ENCODE results near the gene SYNE1.

The SYNE1 gene

GRCh38 chr6:152272486-152272885 is 364.7 kb downstream of the SYNE1 start:
- no peak for TF ChIP-seq CTCF (conservative IDR thresholded peaks at IDR 0.05; ENCODE audit: low read depth, low read length)
- DNase-seq (ENCODE audit: low read depth), result no peak
- no peak overlapping the region for H3K4me3 ChIP-seq (ENCODE audit: low read depth, low read length)

- peak; percentile 71 for DNase-seq (ENCODE audit: low read depth)
- no peak for TF ChIP-seq CTCF (conservative IDR thresholded peaks at IDR 0.05; ENCODE audit: low read depth, low read length)
- H3K4me3 ChIP-seq (ENCODE audit: low read depth, low read length), result no peak overlapping the region
These were observed 365.2 kb downstream of the SYNE1 start for GRCh38 chr6:152271776-152272464.

GRCh38 chr6:152270301-152270925 is 366.7 kb downstream of the SYNE1 start:
- TF ChIP-seq CTCF (conservative IDR thresholded peaks at IDR 0.05; ENCODE audit: low read depth, low read length), result no peak
- peak; percentile 62 for DNase-seq (ENCODE audit: low read depth)
- no peak overlapping the region for H3K4me3 ChIP-seq (ENCODE audit: low read depth, low read length)

- peak; percentile 42 for DNase-seq (ENCODE audit: low read depth)
- no peak overlapping the region for H3K4me3 ChIP-seq (ENCODE audit: low read depth, low read length)
- no peak for TF ChIP-seq CTCF (conservative IDR thresholded peaks at IDR 0.05; ENCODE audit: low read depth, low read length)
These were observed 368.2 kb downstream of the SYNE1 start for GRCh38 chr6:152268846-152269442.

GRCh38 chr6:152267967-152268845 is 369.0 kb downstream of the SYNE1 start:
- peak; percentile 46 for DNase-seq (ENCODE audit: low read depth)
- no peak overlapping the region for H3K4me3 ChIP-seq (ENCODE audit: low read depth, low read length)
- peak; percentile 56 for TF ChIP-seq CTCF (conservative IDR thresholded peaks at IDR 0.05; ENCODE audit: low read depth, low read length)

GRCh38 chr6:152265651-152266050 is 371.5 kb downstream of the SYNE1 start:
- TF ChIP-seq CTCF (conservative IDR thresholded peaks at IDR 0.05; ENCODE audit: low read depth, low read length), result no peak
- DNase-seq (ENCODE audit: low read depth), result no peak
- H3K4me3 ChIP-seq (ENCODE audit: low read depth, low read length), result no peak overlapping the region

All from choroid plexus epithelial cell (primary cell).